Caco-2 (cell line): ENCODE measurements around the gene KIF2A. TPM values are rescaled to one million over a fixed set of nuclear protein-coding genes. Genes with fewer than 3 reads are reported as not detected.

Source experiments
- BruUV-seq: library from RNA; stranded (reverse); fragments of 400-500 nt; replicated peaks from 2 replicates; lab custom pipeline; 2021; lab: Mats Ljungman, UMichigan
- CTCF ChIA-PET: fragments of 300-600 bp; sonication (Branson Sonifier 250); formaldehyde crosslinking; loops from one replicate; lab custom pipeline; 2022; ENCODE audit warnings: antibody characterized with exemption; lab: Charles Lee
- POLR2A ChIA-PET: fragments of 300-600 bp; sonication (Branson Sonifier 250); formaldehyde crosslinking; loops from one replicate; lab custom pipeline; 2022; ENCODE audit warnings: antibody characterized with exemption; lab: Charles Lee
- DNase-seq, 2 experiments: peaks; one replicate each; pipeline versions ENCODE4 v3.0.0 to v3.0.0-alpha.2; 2020 to 2022
- H3K27me3 ChIP-seq: replicated peaks from 2 replicates; pipeline ENCODE4 v1.6.0; 2011; ENCODE audit warnings: low read length; ENCODE audit not compliant: control insufficient read depth, insufficient read depth
- H3K36me3 ChIP-seq: 2 replicates; pipeline ENCODE4 v1.5.1; 2011; ENCODE audit warnings: low read length; ENCODE audit not compliant: control insufficient read depth, insufficient read depth
- H3K4me1 ChIP-seq: fragments of 250-450 bp; sonication (Bioruptor Pico); 2 replicates; pipeline ENCODE4 v1.5.1; 2020; ENCODE audit warnings: mild to moderate bottlenecking
- H3K4me3 ChIP-seq: 2 replicates; pipeline ENCODE4 v1.5.1; 2011; ENCODE audit warnings: low read depth, mild to moderate bottlenecking, control low read depth, low read length
- H3K9me3 ChIP-seq: fragments of 250-450 bp; sonication (Bioruptor Pico); 2 replicates; pipeline ENCODE4 v1.5.1; 2020; ENCODE audit warnings: mild to moderate bottlenecking, moderate library complexity
- H3K27ac Mint-ChIP-seq: one replicate; pipeline ENCODE4 v1.8.0; 2022; ENCODE audit warnings: mixed read lengths; ENCODE audit not compliant: unreplicated experiment
- H3K27me3 Mint-ChIP-seq: one replicate; pipeline ENCODE4 v1.8.0; 2022; ENCODE audit warnings: mixed read lengths; ENCODE audit not compliant: insufficient read depth, unreplicated experiment
- H3K36me3 Mint-ChIP-seq: one replicate; pipeline ENCODE4 v1.8.0; 2022; ENCODE audit warnings: mild to moderate bottlenecking, mixed read lengths; ENCODE audit not compliant: insufficient read depth, unreplicated experiment
- H3K4me1 Mint-ChIP-seq: one replicate; pipeline ENCODE4 v1.8.0; 2022; ENCODE audit warnings: low read depth, mixed read lengths; ENCODE audit not compliant: unreplicated experiment
- H3K4me3 Mint-ChIP-seq: one replicate; pipeline ENCODE4 v1.8.0; 2022; ENCODE audit warnings: mild to moderate bottlenecking, moderate library complexity, mixed read lengths; ENCODE audit not compliant: unreplicated experiment
- H3K9me3 Mint-ChIP-seq: one replicate; pipeline ENCODE4 v1.8.0; 2022; ENCODE audit warnings: mixed read lengths; ENCODE audit not compliant: unreplicated experiment
- intact Hi-C: fragments of 100-400 bp; cut with micrococcal nuclease; formaldehyde crosslinking; loops from one replicate; pipeline ENCODE4 v1.10.0; 2022; ENCODE audit not compliant: unreplicated experiment
- total RNA-seq: library from RNA; stranded (reverse); gene quantifications from 2 replicates; pipeline ENCODE4 v1.2.3, GENCODE V29; 2022
- TF ChIP-seq, protein P1 (sequence below), 2 experiments: fragments of 200-600 bp in 1 of 2; IDR thresholded peaks; 1 replicate in 1 of 2; 2 replicates in 1 of 2; pipeline versions ENCODE4 v1.5.1 to v1.8.0; 2011 to 2022; ENCODE audit warnings: antibody characterized with exemption in 1 of 2, control low read depth in 1 of 2, inconsistent platforms in 1 of 2, low read depth in 1 of 2, low read length in 1 of 2, mild to moderate bottlenecking in 1 of 2, moderate library complexity in 1 of 2; ENCODE audit not compliant: insufficient read depth in 1 of 2, severe bottlenecking in 1 of 2, unreplicated experiment in 1 of 2

Gene KIF2A
- total RNA-seq, 1 experiment from 2014 or later, result 65.6 TPM

DNA sequence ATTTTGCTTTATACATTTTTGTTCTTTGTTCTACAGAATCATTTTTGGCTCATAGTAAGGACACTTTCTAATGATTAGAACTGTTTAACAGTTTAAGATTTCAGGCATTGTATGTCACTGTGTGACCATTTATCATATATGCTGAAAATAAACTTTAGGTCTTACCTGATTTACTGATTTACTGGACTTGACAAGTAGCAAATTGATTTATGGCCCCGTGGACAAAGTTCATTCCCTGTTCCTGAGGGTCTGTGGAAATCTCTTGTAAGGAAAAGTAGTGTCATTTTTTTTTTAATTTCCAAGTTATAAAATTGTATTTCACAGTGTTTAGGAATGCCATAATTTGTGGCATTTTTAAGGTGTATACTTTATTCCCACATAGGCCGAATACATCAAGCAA lies 40.7 kb downstream of the KIF2A start:
- TF ChIP-seq, protein P1, sequence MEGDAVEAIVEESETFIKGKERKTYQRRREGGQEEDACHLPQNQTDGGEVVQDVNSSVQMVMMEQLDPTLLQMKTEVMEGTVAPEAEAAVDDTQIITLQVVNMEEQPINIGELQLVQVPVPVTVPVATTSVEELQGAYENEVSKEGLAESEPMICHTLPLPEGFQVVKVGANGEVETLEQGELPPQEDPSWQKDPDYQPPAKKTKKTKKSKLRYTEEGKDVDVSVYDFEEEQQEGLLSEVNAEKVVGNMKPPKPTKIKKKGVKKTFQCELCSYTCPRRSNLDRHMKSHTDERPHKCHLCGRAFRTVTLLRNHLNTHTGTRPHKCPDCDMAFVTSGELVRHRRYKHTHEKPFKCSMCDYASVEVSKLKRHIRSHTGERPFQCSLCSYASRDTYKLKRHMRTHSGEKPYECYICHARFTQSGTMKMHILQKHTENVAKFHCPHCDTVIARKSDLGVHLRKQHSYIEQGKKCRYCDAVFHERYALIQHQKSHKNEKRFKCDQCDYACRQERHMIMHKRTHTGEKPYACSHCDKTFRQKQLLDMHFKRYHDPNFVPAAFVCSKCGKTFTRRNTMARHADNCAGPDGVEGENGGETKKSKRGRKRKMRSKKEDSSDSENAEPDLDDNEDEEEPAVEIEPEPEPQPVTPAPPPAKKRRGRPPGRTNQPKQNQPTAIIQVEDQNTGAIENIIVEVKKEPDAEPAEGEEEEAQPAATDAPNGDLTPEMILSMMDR (IDR thresholded peaks at IDR 0.05; ENCODE audit: insufficient read depth in 1 of 2, low read depth in 1 of 2, low read length in 1 of 2, severe bottlenecking in 1 of 2, unreplicated experiment in 1 of 2), result no peak
- ChIA-PET CTCF (no interaction called here), POLR2A (no interaction called here)
- H3K9me3 ChIP-seq, result no peaks in the 10 kb centered on the region
- no peaks in the 10 kb centered on the region for H3K27me3 Mint-ChIP-seq
- H3K4me1 Mint-ChIP-seq, result no peaks in the 10 kb centered on the region
- intact Hi-C loops, result no loop called here
- no peak overlapping the region for H3K4me3 ChIP-seq
- H3K9me3 Mint-ChIP-seq, result no peaks in the 10 kb centered on the region
- no peaks in the 10 kb centered on the region; the same call in 1 of the 2 replicates for H3K36me3 ChIP-seq
- no peak for DNase-seq
- no TSS peak for BruUV-seq
- H3K36me3 Mint-ChIP-seq, result peaks cover 25% of the 10 kb centered on the region
- no peak overlapping the region for H3K4me3 Mint-ChIP-seq
- H3K27ac Mint-ChIP-seq, result no peak overlapping the region
- peaks cover 7% of the 10 kb centered on the region for H3K4me1 ChIP-seq
- no peaks in the 10 kb centered on the region for H3K27me3 ChIP-seq

DNA sequence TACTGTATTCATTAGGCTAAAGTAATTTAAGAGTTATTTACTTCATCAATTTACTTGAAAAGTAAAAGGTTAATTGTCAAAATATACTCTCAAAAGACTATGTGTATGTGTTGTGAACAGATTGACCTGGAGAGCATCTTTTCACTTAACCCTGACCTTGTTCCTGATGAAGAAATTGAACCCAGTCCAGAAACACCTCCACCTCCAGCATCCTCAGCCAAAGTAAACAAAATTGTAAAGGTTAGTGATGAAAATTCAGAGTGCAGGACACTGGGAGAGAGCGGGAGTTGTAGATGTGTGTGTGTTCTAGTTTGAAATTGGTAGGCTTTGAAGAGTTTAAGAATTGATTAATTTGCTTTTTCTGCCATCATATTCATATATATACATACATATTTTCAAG lies 41.9 kb downstream of the KIF2A start:
- no TSS peak for BruUV-seq

DNA sequence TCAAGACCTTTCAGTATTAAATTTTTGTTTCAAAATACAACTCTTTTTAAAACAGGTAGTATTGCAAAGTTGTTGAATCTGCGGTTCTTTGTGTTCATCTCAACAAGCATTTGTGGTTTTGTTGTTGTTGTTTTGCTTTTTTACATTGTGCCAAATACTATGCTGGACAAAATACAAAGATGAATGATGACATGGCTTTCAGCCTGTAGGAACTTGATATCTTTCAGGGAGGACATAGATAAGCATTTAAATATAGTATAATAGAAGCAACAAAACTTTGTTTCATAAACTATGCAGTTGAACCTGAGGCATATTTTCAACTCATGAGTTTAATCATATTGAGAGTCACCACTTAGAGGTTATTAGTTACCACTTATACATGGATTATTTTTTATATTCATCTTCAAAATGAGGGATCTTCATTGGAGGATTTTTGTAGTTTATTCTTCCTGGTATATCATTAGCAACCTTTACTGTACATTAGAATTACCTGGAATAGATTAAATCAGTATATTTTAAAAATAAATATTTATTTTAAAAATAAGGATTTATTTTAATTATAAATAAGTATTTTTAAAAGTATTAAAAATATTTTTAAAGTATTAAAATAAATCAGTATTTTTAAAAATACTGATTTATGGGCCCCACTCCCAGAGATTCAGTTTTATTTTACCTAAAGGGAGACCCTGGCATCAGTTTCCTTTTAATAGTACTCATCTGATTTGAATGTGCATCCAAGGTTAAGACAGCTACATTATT lies 42.9 kb downstream of the KIF2A start:
- no peak overlapping the region for H3K4me3 Mint-ChIP-seq
- POLR2A ChIA-PET, result no interaction called here
- DNase-seq, result no peak
- Histone ChIP-seq H3K36me3 (no peaks in the 10 kb centered on the region; the same call in 1 of the 2 replicates), H3K4me1 (peaks cover 7% of the 10 kb centered on the region), H3K27me3 (no peaks in the 10 kb centered on the region), H3K4me3 (no peak overlapping the region), H3K9me3 (no peaks in the 10 kb centered on the region)
- no peaks in the 10 kb centered on the region for H3K27me3 Mint-ChIP-seq
- peaks cover 39% of the 10 kb centered on the region for H3K36me3 Mint-ChIP-seq
- no peaks in the 10 kb centered on the region for H3K4me1 Mint-ChIP-seq
- H3K9me3 Mint-ChIP-seq, result no peaks in the 10 kb centered on the region
- CTCF ChIA-PET, result no interaction called here
- no peak overlapping the region for H3K27ac Mint-ChIP-seq
- TF ChIP-seq, protein P1 (IDR thresholded peaks at IDR 0.05; ENCODE audit: insufficient read depth in 1 of 2, low read depth in 1 of 2, low read length in 1 of 2, severe bottlenecking in 1 of 2, unreplicated experiment in 1 of 2), result no peak
- no TSS peak for BruUV-seq
- intact Hi-C loops, result no loop called here

More for the DNA sequence above, 41.9 kb downstream of the KIF2A start:
- intact Hi-C loops, result no loop called here
- CTCF ChIA-PET, result no interaction called here
- POLR2A ChIA-PET, result no interaction called here
- TF ChIP-seq, protein P1 (IDR thresholded peaks at IDR 0.05; ENCODE audit: insufficient read depth in 1 of 2, low read depth in 1 of 2, low read length in 1 of 2, severe bottlenecking in 1 of 2, unreplicated experiment in 1 of 2), result no peak
- no peak for DNase-seq
- no peaks in the 10 kb centered on the region for H3K27me3 ChIP-seq
- no peak overlapping the region for H3K27ac Mint-ChIP-seq
- no peaks in the 10 kb centered on the region for H3K9me3 ChIP-seq
- H3K4me3 ChIP-seq, result no peak overlapping the region
- no peak overlapping the region for H3K4me3 Mint-ChIP-seq
- H3K4me1 ChIP-seq, result peaks cover 7% of the 10 kb centered on the region
- H3K9me3 Mint-ChIP-seq, result no peaks in the 10 kb centered on the region
- H3K4me1 Mint-ChIP-seq, result no peaks in the 10 kb centered on the region
- no peaks in the 10 kb centered on the region for H3K27me3 Mint-ChIP-seq
- H3K36me3 ChIP-seq, result no peaks in the 10 kb centered on the region; the same call in 1 of the 2 replicates
- peaks cover 33% of the 10 kb centered on the region for H3K36me3 Mint-ChIP-seq
